IMR-90 (cell line): ENCODE measurements around the gene TTLL8. TPM values are rescaled to one million over a fixed set of nuclear protein-coding genes. Genes with fewer than 3 reads are reported as not detected.

Experiments used
- ATAC-seq: fragments of 200-7000 bp; cut with Tn5 transposase; 2 replicates; pipeline ENCODE4 v1.9.1; 2020; ENCODE audit warnings: low read depth, mild to moderate bottlenecking, moderate library complexity
- BruUV-seq: library from RNA; stranded (reverse); fragments of 400-500 nt; replicated peaks from 2 replicates; lab custom pipeline; 2021; lab: Mats Ljungman, UMichigan
- CTCF ChIA-PET: fragments of 300-600 bp; formaldehyde crosslinking; extraction: SDS; loops from one replicate; lab custom pipeline; 2021; ENCODE audit warnings: antibody characterized with exemption; lab: Yijun Ruan, JAX
- POLR2A ChIA-PET: fragments of 300-600 bp; sonication (Branson Sonifier 250); formaldehyde crosslinking; loops from one replicate; lab custom pipeline; 2022; ENCODE audit warnings: antibody characterized with exemption; ENCODE audit not compliant: unreplicated experiment; lab: Charles Lee
- DNase-seq: peaks from one replicate; pipeline ENCODE4 v3.0.0; 2013
- H2AFZ ChIP-seq: replicated peaks from 2 replicates; pipeline ENCODE3; 2013; ENCODE audit warnings: low read length, mild to moderate bottlenecking; ENCODE audit not compliant: poor library complexity
- H2AK5ac ChIP-seq: 2 replicates; pipeline ENCODE4 v1.6.1; 2013; ENCODE audit warnings: low read depth, low read length, inconsistent platforms
- H2AK9ac ChIP-seq: replicated peaks from 2 replicates; pipeline ENCODE3; 2013; ENCODE audit warnings: mild to moderate bottlenecking, low read depth, low read length, moderate library complexity; ENCODE audit not compliant: poor library complexity
- H2BK120ac ChIP-seq: 2 replicates; pipeline ENCODE4 v1.6.1; 2013; ENCODE audit warnings: low read depth, low read length, inconsistent platforms
- H2BK15ac ChIP-seq: 3 replicates; pipeline ENCODE4 v1.6.1; 2013; ENCODE audit warnings: low read depth, low read length, inconsistent platforms
- H2BK20ac ChIP-seq: 2 replicates; pipeline ENCODE4 v1.6.1; 2013; ENCODE audit warnings: low read depth, mild to moderate bottlenecking, inconsistent platforms, low read length, moderate library complexity
- H2BK5ac ChIP-seq: 2 replicates; pipeline ENCODE4 v1.6.1; 2013; ENCODE audit warnings: mild to moderate bottlenecking, low read depth, low read length, inconsistent platforms; ENCODE audit not compliant: poor library complexity, severe bottlenecking
- H3K14ac ChIP-seq: replicated peaks from 2 replicates; pipeline ENCODE4 v1.6.1; 2013; ENCODE audit warnings: low read depth, low read length, inconsistent platforms
- H3K18ac ChIP-seq: 2 replicates; pipeline ENCODE4 v1.6.1; 2013; ENCODE audit warnings: low read depth, low read length, control low read depth
- H3K23ac ChIP-seq: 2 replicates; pipeline ENCODE4 v1.6.1; 2013; ENCODE audit warnings: low read depth, low read length, inconsistent platforms
- H3K27ac ChIP-seq: 2 replicates; pipeline ENCODE4 v1.5.1; 2013; ENCODE audit warnings: mild to moderate bottlenecking, control low read depth, low read length; ENCODE audit not compliant: insufficient read depth
- H3K27me3 ChIP-seq: 2 replicates; pipeline ENCODE4 v1.6.1; 2013; ENCODE audit warnings: low read length; ENCODE audit not compliant: control insufficient read depth, insufficient read depth
- H3K36me3 ChIP-seq: 2 replicates; pipeline ENCODE4 v1.6.1; 2013; ENCODE audit warnings: low read length, mixed read lengths; ENCODE audit not compliant: control insufficient read depth, insufficient read depth
- H3K4ac ChIP-seq: 2 replicates; pipeline ENCODE4 v1.6.1; 2013; ENCODE audit warnings: low read depth, low read length, inconsistent platforms
- H3K4me1 ChIP-seq: 2 replicates; pipeline ENCODE4 v1.6.1; 2013; ENCODE audit warnings: low read length, mixed read lengths; ENCODE audit not compliant: control insufficient read depth, insufficient read depth
- H3K4me2 ChIP-seq: 2 replicates; pipeline ENCODE4 v1.6.1; 2013; ENCODE audit warnings: low read depth, mild to moderate bottlenecking, control low read depth, low read length, moderate library complexity
- H3K4me3 ChIP-seq: 2 replicates; pipeline ENCODE4 v1.5.1; 2013; ENCODE audit warnings: low read depth, mild to moderate bottlenecking, control low read depth, low read length, moderate library complexity; ENCODE audit not compliant: insufficient read depth
- H3K56ac ChIP-seq: 2 replicates; pipeline ENCODE4 v1.6.1; 2013; ENCODE audit warnings: low read length, inconsistent platforms; ENCODE audit not compliant: insufficient read depth; ENCODE audit errors: extremely low read depth
- H3K79me1 ChIP-seq, 2 experiments: 2 replicates each; pipeline ENCODE4 v1.6.1; 2013; ENCODE audit warnings: low read length in 2 of 2, inconsistent platforms in 1 of 2, low read depth in 1 of 2
- H3K9ac ChIP-seq: 2 replicates; pipeline ENCODE4 v1.6.1; 2013; ENCODE audit warnings: low read depth, low read length, control low read depth
- H3K9me1 ChIP-seq: 2 replicates; pipeline ENCODE4 v1.6.1; 2013; ENCODE audit warnings: low read length, inconsistent platforms; ENCODE audit not compliant: insufficient read depth
- H3K9me3 ChIP-seq: 2 replicates; pipeline ENCODE4 v1.6.1; 2013; ENCODE audit warnings: low read length; ENCODE audit not compliant: control insufficient read depth, insufficient read depth
- H4K20me1 ChIP-seq: 2 replicates; pipeline ENCODE4 v1.6.1; 2013; ENCODE audit warnings: low read length, inconsistent platforms; ENCODE audit not compliant: insufficient read depth
- H4K5ac ChIP-seq: 2 replicates; pipeline ENCODE4 v1.6.1; 2013; ENCODE audit warnings: mild to moderate bottlenecking, low read depth, low read length, control low read depth
- H4K8ac ChIP-seq, 2 experiments: 2 replicates each; pipeline ENCODE4 v1.6.1; 2013; ENCODE audit warnings: low read depth in 2 of 2, low read length in 2 of 2, control low read depth in 1 of 2, inconsistent platforms in 1 of 2
- H4K91ac ChIP-seq: 2 replicates; pipeline ENCODE4 v1.6.1; 2013; ENCODE audit warnings: low read depth, low read length, inconsistent platforms; ENCODE audit not compliant: insufficient read depth
- BHLHE40 ChIP-seq: fragments of 150-350 bp; IDR thresholded peaks from 2 replicates; pipeline ENCODE4 v1.6.1; 2016; ENCODE audit warnings: mild to moderate bottlenecking, low read depth, low read length
- CEBPB ChIP-seq: IDR thresholded peaks from 2 replicates; pipeline ENCODE4 v1.6.1; 2012; ENCODE audit warnings: low read depth, low read length, improper control_type of control experiment
- CHD1 ChIP-seq: IDR thresholded peaks from 2 replicates; pipeline ENCODE4 v1.6.1; 2012; ENCODE audit warnings: low read depth, low read length, improper control_type of control experiment
- CTCF ChIP-seq: conservative IDR thresholded peaks from 2 replicates; pipeline ENCODE4 v1.5.1; 2012; ENCODE audit warnings: mild to moderate bottlenecking, low read depth, low read length, improper control_type of control experiment
- ELK1 ChIP-seq: fragments of 150-350 bp; IDR thresholded peaks from 2 replicates; pipeline ENCODE4 v1.6.1; 2016; ENCODE audit warnings: low read depth, mild to moderate bottlenecking, low read length, moderate library complexity, borderline replicate concordance
- FOS ChIP-seq: fragments of 150-350 bp; IDR thresholded peaks from 2 replicates; pipeline ENCODE4 v1.6.1; 2016; ENCODE audit warnings: low read depth, low read length
- MAFK ChIP-seq: IDR thresholded peaks from 2 replicates; pipeline ENCODE4 v1.6.1; 2012; ENCODE audit warnings: low read depth, low read length, improper control_type of control experiment
- MXI1 ChIP-seq: IDR thresholded peaks from 2 replicates; pipeline ENCODE4 v1.6.1; 2012; ENCODE audit warnings: low read depth, mild to moderate bottlenecking, low read length, moderate library complexity, borderline replicate concordance
- POLR2A ChIP-seq: IDR thresholded peaks from 2 replicates; pipeline ENCODE4 v1.6.1; 2012; ENCODE audit warnings: mild to moderate bottlenecking, low read depth, low read length
- RAD21 ChIP-seq: IDR thresholded peaks from 2 replicates; pipeline ENCODE4 v1.6.1; 2012; ENCODE audit warnings: low read length, improper control_type of control experiment
- SMC3 ChIP-seq: fragments of 150-350 bp; IDR thresholded peaks from 2 replicates; pipeline ENCODE4 v1.6.1; 2016; ENCODE audit warnings: low read depth, mild to moderate bottlenecking, antibody characterized with exemption, low read length, moderate library complexity
- WGBS, 2 experiments: methylation state at CpG; one replicate each; pipeline versions ENCODE4 v1.1.5 to v1.1.7; 2013; ENCODE audit warnings: missing lambda C conversion rate in 2 of 2; ENCODE audit not compliant: insufficient read length in 1 of 2; ENCODE audit errors: extremely low coverage in 2 of 2; 5-methylcytosine and 5-hydroxymethylcytosine counted together
- dilution Hi-C: fragments of 300-500 bp; cut with HindIII; formaldehyde crosslinking; loops from one replicate; pipeline ENCODE4 v1.14.3; 2018; ENCODE audit warnings: low sequenced_read_pairs; ENCODE audit not compliant: unreplicated experiment
- in situ Hi-C: fragments of 300-500 bp; cut with MboI; formaldehyde crosslinking; loops from 3 replicates; pipeline ENCODE4 v1.14.3; 2019; ENCODE audit warnings: low sequenced_read_pairs, inconsistent platforms, mixed read lengths
- intact Hi-C: fragments of 100-400 bp; cut with micrococcal nuclease; formaldehyde crosslinking; loops from 2 replicates; pipeline ENCODE4 v1.10.0; 2022
- polyA plus RNA-seq, 3 experiments: library from polyadenylated mRNA; depleted of rRNA; stranded (reverse); fragments of >200 nt; gene quantifications; 2 replicates each; pipeline ENCODE4 v1.2.3, GENCODE V29; 2012; ENCODE audit warnings: low replicate concordance in 1 of 3
- total RNA-seq: library from RNA; depleted of rRNA; stranded (reverse); fragments of >200 nt; gene quantifications from 2 replicates; pipeline ENCODE4 v1.2.3, GENCODE V29; 2012

The TTLL8 gene
- total and polyA plus RNA-seq, 2 of the 4 experiments (the other 2 are of a cell fraction): not detected

- no peak overlapping the region for H2BK20ac ChIP-seq
- H2AFZ ChIP-seq: no peak overlapping the region
- BruUV-seq: no TSS peak
- intact Hi-C loops (no loop called here), in situ Hi-C loops (no loop called here), dilution Hi-C loops (no loop called here)
- 72% methylated on average over 8 of the region's 17 CpGs; no CpG with 5 or more reads in 1 of the 2 experiments for WGBS, 2 experiments
- no peaks in the 10 kb centered on the region for H3K9me3 ChIP-seq
- no peak overlapping the region for H3K9ac ChIP-seq
- H2BK120ac ChIP-seq: no peak overlapping the region
- H3K4me1 ChIP-seq: no peaks in the 10 kb centered on the region; the same call in 1 of the 2 replicates
- no peak overlapping the region for H3K4ac ChIP-seq
- no peak overlapping the region for H2AK9ac ChIP-seq
- no peak overlapping the region for H3K18ac ChIP-seq
- no peaks in the 10 kb centered on the region for H3K79me1 ChIP-seq
- peaks cover 3% of the 10 kb centered on the region; the same call in 1 of the 2 replicates for H3K27me3 ChIP-seq
- TF ChIP-seq CTCF (no peak), RAD21 (no peak), MXI1 (no peak), SMC3 (no peak), CEBPB (no peak), MAFK (no peak), CHD1 (no peak), POLR2A (no peak), FOS (no peak), ELK1 (no peak), BHLHE40 (no peak)
- H4K20me1 ChIP-seq: no peaks in the 10 kb centered on the region
- no peak overlapping the region for H2BK15ac ChIP-seq
- CTCF ChIA-PET: no interaction called here
- POLR2A ChIA-PET: no interaction called here
- no peak overlapping the region for H2AK5ac ChIP-seq
- H3K4me2 ChIP-seq: no peak overlapping the region
- no peak overlapping the region for H3K27ac ChIP-seq
- no peak overlapping the region for H2BK5ac ChIP-seq
- H3K9me1 ChIP-seq: no peaks in the 10 kb centered on the region
- ATAC-seq (no peak), DNase-seq (no peak)
- no peak overlapping the region for H3K23ac ChIP-seq
- no peaks in the 10 kb centered on the region for H3K36me3 ChIP-seq
- H4K91ac ChIP-seq: no peak overlapping the region
- no peak overlapping the region for H4K8ac ChIP-seq
- no peak overlapping the region for H3K56ac ChIP-seq
- no peak overlapping the region for H3K4me3 ChIP-seq
- no peak overlapping the region for H3K14ac ChIP-seq
- H4K5ac ChIP-seq: no peak overlapping the region
Observed at GRCh38 chr22:50074056-50074455, 16.0 kb upstream of the TTLL8 start.
